Measurements from ENCODE around the gene SIPA1L3. TPM values are rescaled to one million over a fixed set of nuclear protein-coding genes. Genes with fewer than 3 reads are reported as not detected.

Gene SIPA1L3
- total and polyA plus RNA-seq, 2 of the 13 experiments (the other 11 are each of a cell fraction or from before 2014, with no cell fraction given), result 5.5 to 7.7 TPM

- TF ChIP-seq ARID4A (CRISPR knock-in tag; IDR thresholded peaks at IDR 0.05; ENCODE audit: borderline replicate concordance), result peak; percentile 40; the same call in 1 of the 2 replicates
- TF ChIP-seq ELF1 (CRISPR knock-in tag; IDR thresholded peaks at IDR 0.05), result peak; percentile 36
- TF ChIP-seq ZNF441 (CRISPR knock-in tag; IDR thresholded peaks at IDR 0.05; ENCODE audit: borderline replicate concordance), result peak; percentile 48; the same call in 1 of the 2 replicates
- TF ChIP-seq ZNF318 (CRISPR knock-in tag; IDR thresholded peaks at IDR 0.05), result no peak
These were observed 172.9 kb downstream of the SIPA1L3 start (continued) for GRCh38 chr19:38079926-38080380.
